Sigmoid colon (tissue), 4 donors: ENCODE data around the gene SCNM1.

Source experiments
- CTCF ChIP-seq, 4 experiments: fragments of 450-650 bp in 3 of 4; fragments of 200-600 bp in 1 of 4; IDR thresholded peaks; one replicate each; pipeline ENCODE4 v1.5.1; 2016 to 2019; ENCODE audit warnings: antibody characterized with exemption in 4 of 4, mild to moderate bottlenecking in 3 of 4, moderate library complexity in 2 of 4
- POLR2A ChIP-seq, 2 donors: fragments of 450-650 bp; IDR thresholded peaks; one replicate each; pipeline ENCODE4 v1.6.1; 2016; ENCODE audit warnings: antibody characterized with exemption in 2 of 2, mild to moderate bottlenecking in 2 of 2, moderate library complexity in 2 of 2
- POLR2AphosphoS5 ChIP-seq, 4 donors: sonication (generic); formaldehyde crosslinking; IDR thresholded peaks; one replicate each; pipeline ENCODE4 v1.6.1; 2017; ENCODE audit warnings: antibody characterized with exemption in 4 of 4

- TF ChIP-seq CTCF (IDR thresholded peaks at IDR 0.05) (no peak), POLR2AphosphoS5 (IDR thresholded peaks at IDR 0.05) (peak; percentile 95 to 99 (median 98)), POLR2A (IDR thresholded peaks at IDR 0.05) (peak; percentile 84 to 93)
These were observed 32.5 kb downstream of the SCNM1 start, which contains the start of gene PIP5K1A for GRCh38 chr1:151198254-151199127.
